ENCODE results near the gene DACT1.

DACT1 gene

DNA sequence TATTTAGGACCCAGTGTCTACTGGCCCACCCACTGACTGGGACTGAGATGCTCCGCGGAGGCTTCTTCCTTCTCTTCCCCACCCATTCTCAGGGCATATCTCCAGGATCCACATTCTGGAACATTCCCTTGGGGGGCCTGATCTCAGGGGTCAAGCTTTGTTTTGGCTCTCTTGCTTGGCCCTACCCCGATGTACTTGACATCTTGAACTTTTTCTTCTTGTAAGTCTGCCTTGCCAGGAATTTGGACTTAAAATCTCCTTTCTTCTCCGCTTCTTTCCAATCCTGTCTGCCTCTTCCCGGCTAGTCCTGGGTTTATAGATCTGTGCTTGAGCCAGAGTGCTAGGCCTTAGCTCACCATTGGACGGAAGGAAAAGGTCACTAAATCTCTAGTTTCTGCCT lies 22.1 kb downstream of the DACT1 start:
- TF ChIP-seq ZFX (IDR thresholded peaks at IDR 0.05; ENCODE audit: borderline replicate concordance) = no peak
- TF ChIP-seq, protein P1, sequence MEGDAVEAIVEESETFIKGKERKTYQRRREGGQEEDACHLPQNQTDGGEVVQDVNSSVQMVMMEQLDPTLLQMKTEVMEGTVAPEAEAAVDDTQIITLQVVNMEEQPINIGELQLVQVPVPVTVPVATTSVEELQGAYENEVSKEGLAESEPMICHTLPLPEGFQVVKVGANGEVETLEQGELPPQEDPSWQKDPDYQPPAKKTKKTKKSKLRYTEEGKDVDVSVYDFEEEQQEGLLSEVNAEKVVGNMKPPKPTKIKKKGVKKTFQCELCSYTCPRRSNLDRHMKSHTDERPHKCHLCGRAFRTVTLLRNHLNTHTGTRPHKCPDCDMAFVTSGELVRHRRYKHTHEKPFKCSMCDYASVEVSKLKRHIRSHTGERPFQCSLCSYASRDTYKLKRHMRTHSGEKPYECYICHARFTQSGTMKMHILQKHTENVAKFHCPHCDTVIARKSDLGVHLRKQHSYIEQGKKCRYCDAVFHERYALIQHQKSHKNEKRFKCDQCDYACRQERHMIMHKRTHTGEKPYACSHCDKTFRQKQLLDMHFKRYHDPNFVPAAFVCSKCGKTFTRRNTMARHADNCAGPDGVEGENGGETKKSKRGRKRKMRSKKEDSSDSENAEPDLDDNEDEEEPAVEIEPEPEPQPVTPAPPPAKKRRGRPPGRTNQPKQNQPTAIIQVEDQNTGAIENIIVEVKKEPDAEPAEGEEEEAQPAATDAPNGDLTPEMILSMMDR (IDR thresholded peaks at IDR 0.05) = no peak
- H3K27ac ChIP-seq = no peak overlapping the region

DNA sequence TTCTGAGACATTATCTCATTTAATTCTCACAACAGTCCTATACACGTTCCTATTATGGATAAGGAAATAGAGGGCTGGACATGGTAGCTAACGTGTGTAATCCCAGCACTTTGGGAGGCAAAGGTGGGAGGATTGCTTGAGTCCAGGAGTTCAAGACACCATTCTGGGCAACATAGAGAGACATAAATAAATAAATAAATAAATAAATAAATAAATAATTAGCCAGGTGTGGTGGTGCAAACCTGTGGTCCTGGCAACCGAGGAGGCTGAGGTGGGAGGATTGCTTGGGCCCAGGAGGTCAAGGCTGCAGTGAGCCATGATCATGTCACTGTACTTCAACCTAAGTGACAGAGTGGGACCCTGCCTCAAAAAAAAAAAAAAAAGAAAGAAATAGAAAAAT lies 22.6 kb downstream of the DACT1 start:
- TF ChIP-seq ZFX (IDR thresholded peaks at IDR 0.05; ENCODE audit: borderline replicate concordance) = no peak
- TF ChIP-seq, protein P1 (IDR thresholded peaks at IDR 0.05) = no peak
- H3K27ac ChIP-seq = no peak overlapping the region

DNA sequence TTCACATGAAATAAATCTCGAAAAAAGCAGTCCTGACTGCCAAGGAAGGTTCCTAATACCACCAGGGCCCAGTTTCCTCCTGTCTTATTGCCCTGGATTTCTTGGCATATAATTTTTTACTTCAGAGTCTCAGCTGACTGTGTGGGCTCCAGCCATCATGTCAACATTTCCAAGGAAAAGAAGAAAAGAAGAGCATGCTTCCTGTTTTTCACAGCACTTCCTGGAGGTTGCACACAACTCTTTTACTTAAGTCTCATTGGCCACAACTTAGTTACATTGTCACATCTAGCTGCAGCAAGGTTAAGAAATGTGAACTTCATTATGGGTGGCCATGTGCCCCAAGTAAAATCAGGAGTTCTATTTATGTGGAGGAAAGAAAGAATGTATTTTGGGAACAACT lies 24.3 kb downstream of the DACT1 start:
- H3K27ac ChIP-seq = no peak overlapping the region
- TF ChIP-seq ZFX (IDR thresholded peaks at IDR 0.05; ENCODE audit: borderline replicate concordance) = no peak
- TF ChIP-seq, protein P1 (IDR thresholded peaks at IDR 0.05) = no peak

DNA sequence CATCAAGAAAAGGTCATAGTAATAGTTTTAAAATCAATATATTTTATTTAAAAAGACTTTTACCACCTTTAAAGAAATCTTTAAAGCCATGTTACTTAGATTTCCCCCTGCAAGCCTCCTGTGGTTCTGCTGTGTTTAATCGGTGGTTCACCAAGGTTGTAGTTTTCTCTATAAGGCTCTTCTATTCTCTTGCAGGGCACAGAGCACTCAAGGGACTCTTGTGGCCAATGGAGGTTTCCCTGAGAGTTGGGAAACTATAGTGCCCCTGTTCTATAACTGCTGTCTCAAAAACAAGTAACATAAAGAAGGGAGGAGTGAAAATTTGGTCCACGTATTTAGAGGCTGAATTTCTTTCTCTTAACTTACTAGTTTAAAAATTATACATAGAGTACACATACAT lies 25.0 kb downstream of the DACT1 start:
- H3K27ac ChIP-seq = no peak overlapping the region
- no peak for TF ChIP-seq ZFX (IDR thresholded peaks at IDR 0.05; ENCODE audit: borderline replicate concordance)
- TF ChIP-seq, protein P1 (IDR thresholded peaks at IDR 0.05) = no peak

- TF ChIP-seq, protein P1 (IDR thresholded peaks at IDR 0.05) = no peak
- no peak for TF ChIP-seq ZFX (IDR thresholded peaks at IDR 0.05; ENCODE audit: borderline replicate concordance)
- no peak overlapping the region for H3K27ac ChIP-seq
Observed at GRCh38 chr14:58663494-58664111, 25.8 kb downstream of the DACT1 start.

DNA sequence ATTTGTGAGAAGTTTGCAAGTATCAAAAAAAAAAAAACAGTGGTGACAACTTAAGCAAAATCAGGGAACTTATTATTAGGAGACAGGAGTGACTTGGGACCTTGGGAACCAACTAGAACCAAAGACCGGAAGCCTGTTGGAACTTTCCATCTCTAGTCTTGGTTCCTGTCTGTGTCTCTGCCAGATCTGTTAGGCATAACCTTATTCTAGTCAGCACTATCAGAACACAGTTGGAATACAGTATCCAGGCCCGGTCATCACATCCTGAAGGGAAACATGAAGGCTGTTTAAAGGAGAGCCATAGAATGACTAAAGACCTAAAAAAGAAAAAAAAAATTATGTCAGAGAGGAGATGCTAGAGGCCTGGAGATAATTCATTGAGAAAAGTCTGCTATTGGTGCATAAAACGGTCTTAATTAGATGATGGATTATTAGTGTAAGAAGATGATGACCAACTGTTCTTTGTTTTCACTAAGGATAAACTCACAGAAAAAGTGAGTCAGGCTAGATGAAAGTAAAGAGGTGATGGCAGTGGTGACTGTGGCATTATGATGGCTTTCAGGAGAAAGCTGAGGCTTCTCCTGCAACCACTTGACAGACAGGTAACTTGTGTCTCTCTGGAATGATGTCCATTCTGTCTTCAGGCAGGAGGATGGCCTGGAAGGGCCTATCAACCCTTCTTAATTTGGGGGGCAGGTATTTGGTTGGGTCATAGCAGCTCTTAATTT lies 28.2 kb downstream of the DACT1 start:
- no peak overlapping the region for H3K27ac ChIP-seq
- TF ChIP-seq ZFX (IDR thresholded peaks at IDR 0.05; ENCODE audit: borderline replicate concordance) = no peak
- TF ChIP-seq, protein P1 (IDR thresholded peaks at IDR 0.05) = no peak

- TF ChIP-seq, protein P1 (IDR thresholded peaks at IDR 0.05) = no peak
- TF ChIP-seq ZFX (IDR thresholded peaks at IDR 0.05; ENCODE audit: borderline replicate concordance) = no peak
- H3K27ac ChIP-seq = no peak overlapping the region
Observed at GRCh38 chr14:58666737-58667136, 29.0 kb downstream of the DACT1 start.

All from 22Rv1 (cell line).